GM19468 (cell line): ENCODE measurements around the gene REC8.

Source experiments
- ATAC-seq: cut with Tn5 transposase; IDR thresholded peaks from one replicate; pipeline ENCODE4 v1.9.1; 2021; ENCODE audit warnings: mild to moderate bottlenecking, moderate library complexity, moderate number of reproducible peaks; ENCODE audit not compliant: unreplicated experiment; ENCODE audit errors: extremely low read depth

Gene REC8

GRCh38 chr14:24157331-24157730 is 14.5 kb upstream of the REC8 start:
- no peak for ATAC-seq

DNA sequence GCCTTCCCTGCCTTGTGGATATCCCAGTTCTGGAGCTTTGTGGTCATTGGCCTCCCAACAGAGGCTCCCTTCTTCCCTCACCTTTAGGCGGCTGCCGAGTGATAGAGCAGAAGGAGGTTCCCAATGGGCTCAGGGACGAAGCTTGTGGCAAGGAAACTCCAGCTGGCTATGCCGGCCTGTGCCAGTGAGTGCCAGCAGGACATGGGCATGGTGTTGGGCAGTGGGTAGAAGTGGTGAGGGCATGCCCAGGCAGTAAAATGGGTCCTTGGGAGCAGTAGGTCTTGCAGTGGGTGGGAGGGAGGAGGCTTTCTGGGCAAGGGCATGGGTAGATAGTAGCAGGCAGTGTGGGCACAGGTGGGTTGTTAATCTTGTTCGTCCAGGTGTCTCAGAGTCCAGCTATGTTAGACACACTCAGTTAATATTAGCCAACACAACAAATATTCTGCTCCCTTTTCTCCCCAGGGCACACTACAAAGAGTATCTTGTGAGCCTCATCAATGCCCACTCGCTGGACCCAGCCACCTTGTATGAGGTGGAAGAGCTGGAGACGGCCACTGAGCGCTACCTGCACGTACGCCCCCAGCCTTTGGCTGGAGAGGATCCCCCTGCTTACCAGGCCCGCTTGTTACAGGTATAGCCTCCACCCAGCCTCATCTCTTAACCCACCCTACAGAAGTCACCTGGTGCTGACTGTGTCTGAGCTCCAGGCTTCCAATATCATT is 11.9 kb upstream of the REC8 start:
- no peak for ATAC-seq

DNA sequence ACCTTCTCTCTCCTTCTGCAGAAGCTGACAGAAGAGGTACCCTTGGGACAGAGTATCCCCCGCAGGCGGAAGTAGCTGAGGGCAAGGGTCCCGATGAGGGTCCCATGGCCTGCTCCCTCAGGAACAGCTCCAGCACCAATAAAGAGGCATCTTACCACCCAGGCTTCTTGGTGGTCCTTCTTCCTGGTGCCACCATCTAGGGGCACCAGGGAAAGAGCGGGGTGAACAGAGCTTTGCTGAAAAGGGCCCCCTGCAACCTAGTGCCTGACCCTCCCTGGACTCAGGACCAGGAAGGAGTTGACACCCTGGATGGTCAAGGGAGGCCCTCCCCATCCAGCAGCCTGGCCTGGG is 11.4 kb upstream of the REC8 start:
- ATAC-seq, result no peak

GRCh38 chr14:24160850-24161804 is 10.8 kb upstream of the REC8 start, which contains the start of gene IRF9:
TSS of gene IRF9 (plus strand) at chr14:24161265. CDS start at chr14:24162145, 880 bp downstream.
- ATAC-seq, result peak; percentile 69

DNA sequence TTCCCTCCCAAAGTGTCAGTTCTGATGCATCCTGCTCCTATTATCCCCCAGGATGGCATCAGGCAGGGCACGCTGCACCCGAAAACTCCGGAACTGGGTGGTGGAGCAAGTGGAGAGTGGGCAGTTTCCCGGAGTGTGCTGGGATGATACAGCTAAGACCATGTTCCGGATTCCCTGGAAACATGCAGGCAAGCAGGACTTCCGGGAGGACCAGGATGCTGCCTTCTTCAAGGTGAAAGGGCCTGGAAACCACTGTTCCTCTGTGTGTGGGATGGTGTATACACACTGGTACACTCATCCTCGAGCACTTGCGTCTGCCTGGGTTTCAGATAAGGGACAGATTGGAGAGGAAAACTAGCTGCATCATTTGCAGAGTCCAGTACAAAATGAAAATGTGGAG is 9.8 kb upstream of the REC8 start:
- ATAC-seq, result no peak

GRCh38 chr14:24164518-24164991 is 7.3 kb upstream of the REC8 start:
- no peak for ATAC-seq

DNA sequence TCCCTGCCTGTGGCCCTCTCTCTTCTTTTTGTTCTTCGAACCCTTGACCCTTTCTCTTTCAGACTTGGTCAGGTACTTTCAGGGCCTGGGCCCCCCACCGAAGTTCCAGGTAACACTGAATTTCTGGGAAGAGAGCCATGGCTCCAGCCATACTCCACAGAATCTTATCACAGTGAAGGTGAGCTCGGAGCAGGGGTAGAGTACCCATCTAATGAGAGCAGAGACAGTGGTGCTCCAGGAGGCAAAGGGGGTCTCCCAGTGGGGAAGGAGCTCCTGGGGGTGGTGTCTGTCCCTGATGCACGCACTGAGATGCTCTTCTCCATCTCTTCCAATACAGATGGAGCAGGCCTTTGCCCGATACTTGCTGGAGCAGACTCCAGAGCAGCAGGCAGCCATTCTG is 6.1 kb upstream of the REC8 start:
- ATAC-seq, result no peak

- no peak for ATAC-seq
Observed at GRCh38 chr14:24167469-24168114, 4.3 kb upstream of the REC8 start.

- no peak for ATAC-seq
Observed at GRCh38 chr14:24172261-24172860, 481 bp downstream of the REC8 start.

GRCh38 chr14:24172871-24173281 is 996 bp downstream of the REC8 start:
- no peak for ATAC-seq

- ATAC-seq, result no peak
Observed at GRCh38 chr14:24176599-24176998, 4.7 kb downstream of the REC8 start.

GRCh38 chr14:24177041-24177825 is 5.4 kb downstream of the REC8 start:
- ATAC-seq, result no peak

GRCh38 chr14:24177891-24178290 is 6.0 kb downstream of the REC8 start:
- no peak for ATAC-seq

- ATAC-seq, result no peak
Observed at GRCh38 chr14:24178399-24179178, 6.7 kb downstream of the REC8 start.

GRCh38 chr14:24179294-24179960 is 7.5 kb downstream of the REC8 start:
- ATAC-seq, result no peak

DNA sequence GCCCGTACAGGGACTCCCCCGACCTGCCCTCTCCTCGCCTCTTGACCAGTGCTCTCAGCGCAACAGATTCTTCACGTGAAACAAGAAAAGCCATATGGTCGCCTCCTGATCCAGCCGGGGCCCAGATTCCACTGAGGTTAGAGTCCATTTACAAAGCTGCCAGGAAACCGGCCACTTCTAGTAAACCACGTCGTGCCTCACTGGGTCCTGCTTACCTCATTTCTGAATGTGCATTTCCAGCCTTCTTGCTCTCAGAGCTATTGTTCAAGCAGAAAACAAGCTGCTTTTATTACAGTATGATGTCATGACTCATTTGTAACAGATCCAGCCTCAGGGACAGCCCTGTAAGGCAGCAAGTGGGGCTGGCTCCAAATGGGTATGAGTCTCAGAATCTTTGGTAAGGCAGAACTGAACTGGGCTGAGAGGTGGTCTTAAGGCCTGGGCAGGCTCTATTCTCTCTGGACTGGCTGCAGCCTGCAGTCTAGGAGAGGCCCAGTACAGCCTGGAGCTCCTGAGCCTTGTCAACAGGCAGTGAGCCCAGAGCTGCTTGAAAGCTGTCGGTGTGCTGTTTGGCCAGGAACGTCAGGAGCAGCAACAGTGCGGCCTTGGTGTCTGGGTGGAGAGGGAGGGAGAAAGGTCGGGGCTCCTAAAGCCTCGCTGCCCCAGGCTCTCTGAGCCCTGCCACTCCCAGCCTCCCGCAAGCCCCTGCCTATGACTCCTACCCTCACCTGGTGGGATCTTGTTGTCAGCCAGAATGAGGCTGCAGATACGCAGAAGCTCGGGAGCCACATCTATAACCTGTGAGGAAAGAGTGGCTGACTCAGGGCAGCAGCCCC is 8.3 kb downstream of the REC8 start:
- ATAC-seq, result no peak

DNA sequence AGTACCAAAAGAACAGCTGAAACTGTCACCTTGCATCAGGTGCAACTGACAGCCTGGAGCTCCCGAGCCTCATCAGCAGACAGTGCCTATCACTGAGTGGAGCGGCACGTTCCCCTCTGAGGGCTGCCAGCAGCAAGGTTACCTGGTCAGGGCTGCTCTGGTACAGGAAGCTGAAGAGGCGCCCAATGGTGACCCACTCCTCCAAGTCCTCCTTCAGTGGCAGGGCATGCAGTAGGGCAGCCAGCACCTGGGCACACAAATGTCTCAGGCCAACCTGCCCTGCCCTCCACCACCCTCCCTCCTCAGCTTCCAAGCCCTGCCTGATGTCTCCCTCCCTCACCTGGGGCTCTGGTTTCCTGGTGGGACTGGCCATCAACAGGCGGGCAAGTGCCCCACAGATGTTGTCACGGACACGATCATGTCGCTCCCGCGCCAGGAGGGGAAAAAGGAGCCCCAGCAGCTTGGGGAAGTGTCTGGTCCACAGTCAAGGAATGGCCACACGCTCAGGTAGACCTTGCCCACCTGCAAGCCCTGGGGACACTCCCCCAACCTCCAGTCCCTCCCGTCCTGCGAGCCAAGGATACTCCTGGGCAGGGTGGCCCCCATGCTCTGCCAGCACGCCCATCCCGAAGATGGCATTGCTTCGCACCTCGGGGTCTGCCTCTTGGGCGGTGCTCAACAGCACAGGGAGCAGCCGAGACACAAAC is 9.6 kb downstream of the REC8 start:
- ATAC-seq, result no peak
